GM12892 (cell line): ENCODE data around the gene C3.

Source experiments
- POLR2A ChIP-seq: IDR thresholded peaks from 2 replicates; pipeline ENCODE4 v1.6.1; 2011; ENCODE audit warnings: low read depth, low read length, control low read depth
- POLR2AphosphoS5 ChIP-seq: IDR thresholded peaks from 2 replicates; pipeline ENCODE4 v1.6.1; 2011; ENCODE audit warnings: low read depth, low read length, control low read depth
- TAF1 ChIP-seq: IDR thresholded peaks from 2 replicates; pipeline ENCODE4 v1.6.1; 2011; ENCODE audit warnings: low read depth, mild to moderate bottlenecking, control low read depth, low read length, borderline replicate concordance

DNA sequence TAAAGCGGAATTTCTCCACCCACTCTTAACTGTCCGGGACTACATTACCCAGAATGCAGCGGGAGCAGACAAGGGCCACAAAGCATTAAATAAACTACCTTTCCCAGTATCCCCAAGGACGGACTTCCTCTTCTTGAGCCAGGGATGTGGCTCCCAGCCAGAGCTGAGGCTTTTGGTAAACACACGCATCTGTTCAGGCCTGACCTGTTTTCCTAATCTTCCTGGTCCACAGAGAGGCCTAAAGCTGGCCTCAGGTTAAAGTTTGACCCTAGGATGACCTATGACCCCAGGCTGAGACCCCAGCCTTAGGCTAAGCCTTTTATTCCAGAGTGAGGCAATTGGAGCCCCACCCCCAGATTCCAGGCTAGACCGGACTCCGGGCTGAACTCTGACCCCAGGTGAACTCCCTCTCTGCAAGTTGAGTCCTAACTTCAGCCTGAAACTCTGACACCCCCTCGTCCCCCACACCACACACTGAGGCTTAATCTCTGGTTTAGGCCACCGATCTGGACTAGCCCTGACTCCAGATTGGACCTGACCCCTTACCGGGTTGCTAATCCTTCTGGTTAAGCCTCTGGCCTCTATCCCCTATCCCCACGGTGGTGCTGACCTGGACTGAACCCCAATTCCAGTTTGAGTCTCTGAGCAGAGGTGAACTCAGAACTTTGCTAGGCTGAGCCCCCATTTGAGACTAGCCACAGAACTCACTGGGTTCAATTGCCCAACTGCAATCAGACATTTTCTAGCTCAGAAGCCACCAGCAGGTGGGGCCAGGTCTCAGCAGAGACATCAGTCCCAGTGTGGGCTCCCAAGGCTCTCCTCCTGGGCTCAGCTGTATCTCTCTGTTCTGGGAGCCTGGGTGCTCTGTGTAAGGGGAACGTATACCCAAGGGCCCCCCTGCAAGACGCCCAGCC is 17.7 kb upstream of the C3 start:
- TF ChIP-seq POLR2A (no peak), POLR2AphosphoS5 (no peak), TAF1 (no peak)
